ENCODE data around the gene PF4V1.

The PF4V1 gene

DNA sequence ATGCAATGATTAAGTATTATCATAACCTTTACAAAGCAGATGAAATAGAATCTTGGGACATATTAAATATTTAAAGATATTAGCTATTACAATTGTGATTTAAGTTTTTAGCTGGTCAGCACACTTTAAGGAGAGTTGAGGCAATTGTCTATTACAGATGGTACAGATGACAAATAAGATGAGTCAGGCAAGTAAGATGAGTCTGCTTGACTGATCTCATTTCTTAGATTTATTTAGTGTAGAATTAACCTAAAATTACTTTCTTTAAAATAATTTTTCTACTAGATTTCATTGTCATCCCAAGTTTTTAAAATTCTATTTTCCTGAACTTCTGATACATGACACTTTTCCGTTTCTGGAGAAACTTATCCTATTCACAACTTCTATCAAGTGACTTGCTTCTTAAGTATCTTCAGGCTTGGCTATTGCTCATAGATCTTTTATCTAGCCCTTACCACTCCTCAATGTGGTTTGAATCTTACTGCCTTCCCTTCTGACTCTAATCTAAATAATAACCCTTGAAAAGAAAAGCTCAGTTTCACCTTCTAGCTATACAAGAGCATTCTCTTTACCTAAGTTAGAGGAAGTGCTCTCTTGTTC is 49.0 kb downstream of the PF4V1 start:
- TF ChIP-seq Cebpa-rat (IDR thresholded peaks at IDR 0.05), result no peak
- H3K27ac ChIP-seq, result no peak overlapping the region
- no peaks in the 10 kb centered on the region for H3K4me1 ChIP-seq

GRCh38 chr4:73902817-73903547 is 49.9 kb downstream of the PF4V1 start:
- no peak overlapping the region for H3K4me2 ChIP-seq
- H3K9me3 ChIP-seq, result no peaks in the 10 kb centered on the region
- no peaks in the 10 kb centered on the region for H3K36me3 ChIP-seq
- TF ChIP-seq Cebpa-rat (IDR thresholded peaks at IDR 0.05), result no peak
- H4K20me1 ChIP-seq, result no peaks in the 10 kb centered on the region
- H3K4me1 ChIP-seq, result no peaks in the 10 kb centered on the region
- no peak overlapping the region for H3K9ac ChIP-seq
- H3K27ac ChIP-seq, result no peak overlapping the region
- no peaks in the 10 kb centered on the region for H3K27me3 ChIP-seq
- no peak overlapping the region for H3K4me3 ChIP-seq

More for the DNA sequence above, 49.0 kb downstream of the PF4V1 start:
- no peaks in the 10 kb centered on the region for H4K20me1 ChIP-seq
- H3K36me3 ChIP-seq, result no peaks in the 10 kb centered on the region
- no peak overlapping the region for H3K9ac ChIP-seq
- no peak overlapping the region for H3K4me3 ChIP-seq
- no peaks in the 10 kb centered on the region for H3K9me3 ChIP-seq
- no peak overlapping the region for H3K4me2 ChIP-seq
- H3K27me3 ChIP-seq, result no peaks in the 10 kb centered on the region

All from BLaER1 (cell line).